ENCODE results near the gene PRKD2.

Gene PRKD2

GRCh38 chr19:46661020-46661731, 55.7 kb downstream of the PRKD2 start, which contains the start of gene DACT3:
DACT3 (minus strand) TSS chr19:46661182; CDS start chr19:46661064, 118 bp downstream.
- peak; percentile 100 for DNase-seq (ENCODE audit: low spot score)

- DNase-seq (ENCODE audit: low spot score): no peak
Measured at GRCh38 chr19:46660551-46661019, 56.3 kb downstream of the PRKD2 start.

GRCh38 chr19:46660008-46660517, 56.9 kb downstream of the PRKD2 start:
- DNase-seq (ENCODE audit: low spot score): peak; percentile 54

- DNase-seq (ENCODE audit: low spot score): peak; percentile 71
Measured at GRCh38 chr19:46659151-46660007, 57.5 kb downstream of the PRKD2 start.

- no peak for DNase-seq (ENCODE audit: low spot score)
Measured at GRCh38 chr19:46656541-46656940, 60.4 kb downstream of the PRKD2 start.

- peak; percentile 95 for DNase-seq (ENCODE audit: low spot score)
Measured at GRCh38 chr19:46654621-46655152, 62.2 kb downstream of the PRKD2 start.

GRCh38 chr19:46650445-46650844, 66.5 kb downstream of the PRKD2 start:
- DNase-seq (ENCODE audit: low spot score): no peak

GRCh38 chr19:46648961-46649960, 67.7 kb downstream of the PRKD2 start:
- no peak for DNase-seq (ENCODE audit: low spot score)

- no peak for DNase-seq (ENCODE audit: low spot score)
Measured at GRCh38 chr19:46648060-46648960, 68.6 kb downstream of the PRKD2 start.

- no peak for DNase-seq (ENCODE audit: low spot score)
Measured at GRCh38 chr19:46646402-46646801, 70.5 kb downstream of the PRKD2 start.

- no peak for DNase-seq (ENCODE audit: low spot score)
Measured at GRCh38 chr19:46644720-46645119, 72.2 kb downstream of the PRKD2 start.

- DNase-seq (ENCODE audit: low spot score): no peak
Measured at GRCh38 chr19:46640656-46641055, 76.3 kb downstream of the PRKD2 start.

GRCh38 chr19:46639358-46640182, 77.3 kb downstream of the PRKD2 start:
- DNase-seq (ENCODE audit: low spot score): no peak

GRCh38 chr19:46637224-46637623, 79.7 kb downstream of the PRKD2 start:
- DNase-seq (ENCODE audit: low spot score): no peak

GRCh38 chr19:46635920-46636761, 80.8 kb downstream of the PRKD2 start, which contains the start of gene GNG8:
GNG8 (minus strand) TSS chr19:46636202; CDS start chr19:46634682, 1,520 bp downstream.
- DNase-seq (ENCODE audit: low spot score): no peak

GRCh38 chr19:46634656-46635218, 82.2 kb downstream of the PRKD2 start:
- DNase-seq (ENCODE audit: low spot score): no peak

GRCh38 chr19:46634045-46634655, 82.8 kb downstream of the PRKD2 start:
- DNase-seq (ENCODE audit: low spot score): peak; percentile 88

All from Ammon's horn (tissue), 1 donor.